ENCODE results near the gene SIRPA. TPM values are rescaled to one million over a fixed set of nuclear protein-coding genes. Genes with fewer than 3 reads are reported as not detected.

The SIRPA gene
- total and polyA plus RNA-seq, 4 donors: 16.6 to 123 (median 52.6) TPM

- peaks cover 0 to 3% (median 0%) of the 10 kb centered on the region in 4 donors for H3K9me3 ChIP-seq (ENCODE audit: control insufficient read depth in 4 of 4, insufficient read depth in 3 of 4, low read length in 3 of 4)
- H3K36me3 ChIP-seq (ENCODE audit: control insufficient read depth in 4 of 4, insufficient read depth in 4 of 4, low read length in 4 of 4): no peaks in the 10 kb centered on the region
- peaks cover 0 to 64% (median 42%) of the 10 kb centered on the region in 3 donors for H3K27me3 ChIP-seq (ENCODE audit: control insufficient read depth in 3 of 3, insufficient read depth in 3 of 3, low read length in 2 of 3)
- DNase-seq (no peak), ATAC-seq (ENCODE audit: insufficient read depth, low FRiP score) (no peak)
- H3K4me3 ChIP-seq: no peak overlapping the region
- peaks cover 0 to 7% (median 0%) of the 10 kb centered on the region in 5 donors for H3K4me1 ChIP-seq (ENCODE audit: control insufficient read depth in 5 of 5, insufficient read depth in 5 of 5, low read length in 5 of 5)
- H3K9ac ChIP-seq (ENCODE audit: insufficient read depth in 1 of 2, low read length in 2 of 2): no peak overlapping the region
- peak overlapping the region in 1 of 2 donors; percentile 46 for H3K27ac ChIP-seq (ENCODE audit: low read depth in 1 of 2, low read length in 1 of 2)
- WGBS, 2 donors: 61 to 75% methylated on average over 14 of the region's 14 CpGs
- TF ChIP-seq CTCF (IDR thresholded peaks at IDR 0.05; ENCODE audit: control extremely low read depth, extremely low read depth): no peak
Measured at GRCh38 chr20:1947535-1947846, 52.3 kb downstream of the SIRPA start.

- TF ChIP-seq CTCF (IDR thresholded peaks at IDR 0.05; ENCODE audit: control extremely low read depth, extremely low read depth): no peak
- no peak for ATAC-seq (ENCODE audit: insufficient read depth, low FRiP score)
- no peak overlapping the region for H3K4me3 ChIP-seq
- H3K36me3 ChIP-seq (ENCODE audit: control insufficient read depth in 4 of 4, insufficient read depth in 4 of 4, low read length in 4 of 4): no peaks in the 10 kb centered on the region
- peaks cover 0 to 3% (median 0%) of the 10 kb centered on the region in 4 donors for H3K9me3 ChIP-seq (ENCODE audit: control insufficient read depth in 4 of 4, insufficient read depth in 3 of 4, low read length in 3 of 4)
- peaks cover 0 to 7% (median 0%) of the 10 kb centered on the region in 5 donors for H3K4me1 ChIP-seq (ENCODE audit: control insufficient read depth in 5 of 5, insufficient read depth in 5 of 5, low read length in 5 of 5)
- 57 to 62% methylated on average over 2 of the region's 2 CpGs for WGBS, 2 donors
- peaks cover 0 to 63% (median 36%) of the 10 kb centered on the region in 3 donors for H3K27me3 ChIP-seq (ENCODE audit: control insufficient read depth in 3 of 3, insufficient read depth in 3 of 3, low read length in 2 of 3)
- H3K9ac ChIP-seq (ENCODE audit: insufficient read depth in 1 of 2, low read length in 2 of 2): no peak overlapping the region
- H3K27ac ChIP-seq (ENCODE audit: low read depth in 1 of 2, low read length in 1 of 2): no peak overlapping the region
- DNase-seq: peak in 2 of 3 donors; percentile 11 to 16
Measured at GRCh38 chr20:1949347-1950100, 54.3 kb downstream of the SIRPA start.

GRCh38 chr20:1950836-1951235 lies 55.6 kb downstream of the SIRPA start:
- Histone ChIP-seq H3K9ac (ENCODE audit: insufficient read depth in 1 of 2, low read length in 2 of 2) (no peak overlapping the region), H3K9me3 (ENCODE audit: control insufficient read depth in 4 of 4, insufficient read depth in 3 of 4, low read length in 3 of 4) (peaks cover 0 to 3% (median 0%) of the 10 kb centered on the region in 4 donors), H3K4me1 (ENCODE audit: control insufficient read depth in 5 of 5, insufficient read depth in 5 of 5, low read length in 5 of 5) (peaks cover 0 to 7% (median 0%) of the 10 kb centered on the region in 5 donors), H3K27ac (ENCODE audit: low read depth in 1 of 2, low read length in 1 of 2) (no peak overlapping the region), H3K27me3 (ENCODE audit: control insufficient read depth in 3 of 3, insufficient read depth in 3 of 3, low read length in 2 of 3) (peaks cover 0 to 55% (median 29%) of the 10 kb centered on the region in 3 donors), H3K36me3 (ENCODE audit: control insufficient read depth in 4 of 4, insufficient read depth in 4 of 4, low read length in 4 of 4) (no peaks in the 10 kb centered on the region), H3K4me3 (no peak overlapping the region)
- no peak for TF ChIP-seq CTCF (IDR thresholded peaks at IDR 0.05; ENCODE audit: control extremely low read depth, extremely low read depth)
- ATAC-seq (ENCODE audit: insufficient read depth, low FRiP score): no peak
- WGBS, 2 donors: 69 to 88% methylated on average over 7 of the region's 7 CpGs
- no peak for DNase-seq

Data from lung (tissue), 12 donors.